HepG2 (cell line): ENCODE results near the gene ZNF121. TPM values are rescaled to one million over a fixed set of nuclear protein-coding genes. Genes with fewer than 3 reads are reported as not detected.

ENCODE experiments used
- IRX3 ChIP-seq: sonication (generic); formaldehyde crosslinking; IDR thresholded peaks from 2 replicates; pipeline ENCODE4 v1.8.1; 2023; ENCODE audit warnings: mild to moderate bottlenecking, low read depth, missing genetic modification reagents, borderline replicate concordance
- SALL2 ChIP-seq: sonication (generic); formaldehyde crosslinking; IDR thresholded peaks from 2 replicates; pipeline ENCODE4 v1.8.1; 2023; ENCODE audit warnings: mild to moderate bottlenecking, missing genetic modification reagents, inconsistent platforms
- ZNF20 ChIP-seq: sonication (generic); formaldehyde crosslinking; IDR thresholded peaks from 2 replicates; pipeline ENCODE4 v1.4.0; 2020; ENCODE audit warnings: mild to moderate bottlenecking, moderate library complexity, missing genetic modification reagents
- polyA plus RNA-seq, 8 experiments: library from polyadenylated mRNA; depleted of rRNA in 3 of 8; stranded (reverse) in 7 of 8; unstranded in 1 of 8; fragments of >200 nt; fragmentation: Illumina TruSeq in 4 of 8; extraction: Trizol in 4 of 8; gene quantifications; 2 replicates each; pipeline versions ENCODE4 v1.2.1 to v1.2.3, GENCODE V29; 2011 to 2016; ENCODE audit warnings: low read depth in 4 of 8, missing spikeins in 1 of 8, mixed read lengths in 1 of 8; ENCODE audit not compliant: insufficient read depth in 1 of 8
- total RNA-seq, 5 experiments: library from RNA; depleted of rRNA; stranded (reverse); fragments of >200 nt; fragmentation: Illumina TruSeq; extraction: Trizol; gene quantifications; 2 replicates each; pipeline ENCODE4 v1.2.3, GENCODE V29; 2016; ENCODE audit warnings: low read depth in 1 of 5
- TF ChIP-seq, protein P1 (sequence below): IDR thresholded peaks from 2 replicates; pipeline ENCODE4 v1.6.1; 2016; ENCODE audit warnings: low read depth, control low read depth
- TF ChIP-seq, protein P2 (sequence below): sonication (generic); formaldehyde crosslinking; IDR thresholded peaks from 2 replicates; pipeline ENCODE4 v1.5.0; 2020; ENCODE audit warnings: missing genetic modification reagents
- TF ChIP-seq, protein P3 (sequence below): sonication (generic); formaldehyde crosslinking; IDR thresholded peaks from 2 replicates; pipeline ENCODE4 v1.8.1; 2023; ENCODE audit warnings: mild to moderate bottlenecking, moderate library complexity, missing genetic modification reagents
- TF ChIP-seq, protein P4 (sequence below): IDR thresholded peaks from 2 replicates; pipeline ENCODE4 v1.6.1; 2016; ENCODE audit warnings: low read depth
- TF ChIP-seq, protein P5 (sequence below): sonication (generic); formaldehyde crosslinking; IDR thresholded peaks from 2 replicates; pipeline ENCODE4 v1.4.0; 2020; ENCODE audit warnings: mild to moderate bottlenecking, missing genetic modification reagents
- TF ChIP-seq, protein P6 (sequence below): sonication (generic); formaldehyde crosslinking; IDR thresholded peaks from 2 replicates; pipeline ENCODE4 v1.5.1; 2020; ENCODE audit warnings: missing genetic modification reagents, mild to moderate bottlenecking, borderline replicate concordance

The ZNF121 gene
- total and polyA plus RNA-seq, 2 of the 13 experiments (the other 11 are each of a cell fraction or from before 2014, with no cell fraction given): 7.8 to 56.3 TPM

DNA sequence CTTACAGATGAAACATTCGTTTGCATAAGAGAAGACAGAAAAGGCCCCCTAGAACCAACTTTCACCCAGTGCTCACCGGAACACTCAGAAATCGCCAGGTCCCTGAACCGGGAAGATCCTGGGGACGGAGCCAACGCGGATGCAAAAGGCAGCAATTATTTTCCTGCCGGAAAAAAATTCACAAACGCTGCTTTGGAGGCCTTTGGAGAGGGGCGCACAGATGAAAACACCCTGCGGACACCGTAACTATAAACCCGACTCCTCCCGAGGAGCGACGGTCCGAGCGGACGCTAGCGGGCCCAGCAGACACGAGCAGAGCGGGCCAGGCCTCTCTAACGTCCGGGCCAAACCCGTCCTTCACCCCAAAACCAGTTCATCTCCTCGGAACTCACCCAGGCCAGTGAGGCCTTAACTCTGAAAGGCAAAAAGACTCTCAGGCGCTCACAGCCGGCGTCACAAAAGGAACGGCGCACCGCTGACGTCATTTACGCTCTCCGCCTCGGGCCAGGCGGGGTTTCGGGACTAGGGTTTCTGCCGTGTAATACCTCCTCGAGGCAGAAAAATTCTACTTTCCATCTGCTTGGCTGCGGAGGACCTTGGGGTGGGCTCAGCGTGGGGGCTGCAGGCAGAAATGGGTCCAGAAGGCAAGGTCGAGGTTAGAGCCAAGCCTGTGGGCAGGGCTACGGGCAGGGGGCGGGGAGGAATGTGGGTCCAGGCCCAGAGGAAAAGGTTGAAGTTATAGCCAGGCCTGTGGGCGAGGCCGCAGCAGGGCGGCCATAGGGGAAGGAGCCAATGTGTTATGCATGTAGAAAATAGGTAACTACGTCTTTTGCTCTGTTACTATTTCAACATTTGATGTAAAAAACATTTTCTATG lies 45.9 kb downstream of the ZNF121 start, which contains the start of gene ZNF426 (continued):
- TF ChIP-seq, protein P1, sequence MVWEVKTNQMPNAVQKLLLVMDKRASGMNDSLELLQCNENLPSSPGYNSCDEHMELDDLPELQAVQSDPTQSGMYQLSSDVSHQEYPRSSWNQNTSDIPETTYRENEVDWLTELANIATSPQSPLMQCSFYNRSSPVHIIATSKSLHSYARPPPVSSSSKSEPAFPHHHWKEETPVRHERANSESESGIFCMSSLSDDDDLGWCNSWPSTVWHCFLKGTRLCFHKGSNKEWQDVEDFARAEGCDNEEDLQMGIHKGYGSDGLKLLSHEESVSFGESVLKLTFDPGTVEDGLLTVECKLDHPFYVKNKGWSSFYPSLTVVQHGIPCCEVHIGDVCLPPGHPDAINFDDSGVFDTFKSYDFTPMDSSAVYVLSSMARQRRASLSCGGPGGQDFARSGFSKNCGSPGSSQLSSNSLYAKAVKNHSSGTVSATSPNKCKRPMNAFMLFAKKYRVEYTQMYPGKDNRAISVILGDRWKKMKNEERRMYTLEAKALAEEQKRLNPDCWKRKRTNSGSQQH (CRISPR knock-in tag): no peak
- TF ChIP-seq IRX3 (CRISPR knock-in tag) (no peak), SALL2 (CRISPR knock-in tag) (no peak), ZNF20 (CRISPR knock-in tag) (no peak)
- TF ChIP-seq, protein P2, sequence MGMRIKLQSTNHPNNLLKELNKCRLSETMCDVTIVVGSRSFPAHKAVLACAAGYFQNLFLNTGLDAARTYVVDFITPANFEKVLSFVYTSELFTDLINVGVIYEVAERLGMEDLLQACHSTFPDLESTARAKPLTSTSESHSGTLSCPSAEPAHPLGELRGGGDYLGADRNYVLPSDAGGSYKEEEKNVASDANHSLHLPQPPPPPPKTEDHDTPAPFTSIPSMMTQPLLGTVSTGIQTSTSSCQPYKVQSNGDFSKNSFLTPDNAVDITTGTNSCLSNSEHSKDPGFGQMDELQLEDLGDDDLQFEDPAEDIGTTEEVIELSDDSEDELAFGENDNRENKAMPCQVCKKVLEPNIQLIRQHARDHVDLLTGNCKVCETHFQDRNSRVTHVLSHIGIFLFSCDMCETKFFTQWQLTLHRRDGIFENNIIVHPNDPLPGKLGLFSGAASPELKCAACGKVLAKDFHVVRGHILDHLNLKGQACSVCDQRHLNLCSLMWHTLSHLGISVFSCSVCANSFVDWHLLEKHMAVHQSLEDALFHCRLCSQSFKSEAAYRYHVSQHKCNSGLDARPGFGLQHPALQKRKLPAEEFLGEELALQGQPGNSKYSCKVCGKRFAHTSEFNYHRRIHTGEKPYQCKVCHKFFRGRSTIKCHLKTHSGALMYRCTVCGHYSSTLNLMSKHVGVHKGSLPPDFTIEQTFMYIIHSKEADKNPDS (CRISPR knock-in tag): peak; percentile 70; the same call in 1 of the 2 replicates
- TF ChIP-seq, protein P3, sequence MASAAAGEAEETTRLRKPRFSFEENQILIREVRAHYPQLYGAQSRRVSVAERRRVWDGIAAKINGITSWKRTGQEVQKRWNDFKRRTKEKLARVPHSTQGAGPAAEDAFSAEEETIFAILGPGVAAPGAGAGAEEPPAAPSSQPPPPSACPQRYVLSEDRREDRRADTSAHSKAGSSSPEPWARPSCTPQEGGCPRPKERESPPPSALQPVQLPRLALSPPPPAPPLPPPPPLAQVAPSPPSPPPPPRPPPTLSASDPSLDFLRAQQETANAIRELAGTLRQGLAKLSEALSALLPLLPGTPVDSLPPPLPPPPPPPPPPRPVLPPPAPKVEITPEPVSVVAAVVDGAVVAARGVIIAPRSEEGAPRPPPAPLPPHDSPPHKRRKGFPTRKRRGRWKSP (CRISPR knock-in tag): peak; percentile 68
- TF ChIP-seq, protein P4, sequence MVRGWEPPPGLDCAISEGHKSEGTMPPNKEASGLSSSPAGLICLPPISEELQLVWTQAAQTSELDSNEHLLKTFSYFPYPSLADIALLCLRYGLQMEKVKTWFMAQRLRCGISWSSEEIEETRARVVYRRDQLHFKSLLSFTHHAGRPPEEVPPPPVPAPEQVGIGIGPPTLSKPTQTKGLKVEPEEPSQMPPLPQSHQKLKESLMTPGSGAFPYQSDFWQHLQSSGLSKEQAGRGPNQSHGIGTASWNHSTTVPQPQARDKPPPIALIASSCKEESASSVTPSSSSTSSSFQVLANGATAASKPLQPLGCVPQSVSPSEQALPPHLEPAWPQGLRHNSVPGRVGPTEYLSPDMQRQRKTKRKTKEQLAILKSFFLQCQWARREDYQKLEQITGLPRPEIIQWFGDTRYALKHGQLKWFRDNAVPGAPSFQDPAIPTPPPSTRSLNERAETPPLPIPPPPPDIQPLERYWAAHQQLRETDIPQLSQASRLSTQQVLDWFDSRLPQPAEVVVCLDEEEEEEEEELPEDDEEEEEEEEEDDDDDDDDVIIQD: no peak
- TF ChIP-seq, protein P5, sequence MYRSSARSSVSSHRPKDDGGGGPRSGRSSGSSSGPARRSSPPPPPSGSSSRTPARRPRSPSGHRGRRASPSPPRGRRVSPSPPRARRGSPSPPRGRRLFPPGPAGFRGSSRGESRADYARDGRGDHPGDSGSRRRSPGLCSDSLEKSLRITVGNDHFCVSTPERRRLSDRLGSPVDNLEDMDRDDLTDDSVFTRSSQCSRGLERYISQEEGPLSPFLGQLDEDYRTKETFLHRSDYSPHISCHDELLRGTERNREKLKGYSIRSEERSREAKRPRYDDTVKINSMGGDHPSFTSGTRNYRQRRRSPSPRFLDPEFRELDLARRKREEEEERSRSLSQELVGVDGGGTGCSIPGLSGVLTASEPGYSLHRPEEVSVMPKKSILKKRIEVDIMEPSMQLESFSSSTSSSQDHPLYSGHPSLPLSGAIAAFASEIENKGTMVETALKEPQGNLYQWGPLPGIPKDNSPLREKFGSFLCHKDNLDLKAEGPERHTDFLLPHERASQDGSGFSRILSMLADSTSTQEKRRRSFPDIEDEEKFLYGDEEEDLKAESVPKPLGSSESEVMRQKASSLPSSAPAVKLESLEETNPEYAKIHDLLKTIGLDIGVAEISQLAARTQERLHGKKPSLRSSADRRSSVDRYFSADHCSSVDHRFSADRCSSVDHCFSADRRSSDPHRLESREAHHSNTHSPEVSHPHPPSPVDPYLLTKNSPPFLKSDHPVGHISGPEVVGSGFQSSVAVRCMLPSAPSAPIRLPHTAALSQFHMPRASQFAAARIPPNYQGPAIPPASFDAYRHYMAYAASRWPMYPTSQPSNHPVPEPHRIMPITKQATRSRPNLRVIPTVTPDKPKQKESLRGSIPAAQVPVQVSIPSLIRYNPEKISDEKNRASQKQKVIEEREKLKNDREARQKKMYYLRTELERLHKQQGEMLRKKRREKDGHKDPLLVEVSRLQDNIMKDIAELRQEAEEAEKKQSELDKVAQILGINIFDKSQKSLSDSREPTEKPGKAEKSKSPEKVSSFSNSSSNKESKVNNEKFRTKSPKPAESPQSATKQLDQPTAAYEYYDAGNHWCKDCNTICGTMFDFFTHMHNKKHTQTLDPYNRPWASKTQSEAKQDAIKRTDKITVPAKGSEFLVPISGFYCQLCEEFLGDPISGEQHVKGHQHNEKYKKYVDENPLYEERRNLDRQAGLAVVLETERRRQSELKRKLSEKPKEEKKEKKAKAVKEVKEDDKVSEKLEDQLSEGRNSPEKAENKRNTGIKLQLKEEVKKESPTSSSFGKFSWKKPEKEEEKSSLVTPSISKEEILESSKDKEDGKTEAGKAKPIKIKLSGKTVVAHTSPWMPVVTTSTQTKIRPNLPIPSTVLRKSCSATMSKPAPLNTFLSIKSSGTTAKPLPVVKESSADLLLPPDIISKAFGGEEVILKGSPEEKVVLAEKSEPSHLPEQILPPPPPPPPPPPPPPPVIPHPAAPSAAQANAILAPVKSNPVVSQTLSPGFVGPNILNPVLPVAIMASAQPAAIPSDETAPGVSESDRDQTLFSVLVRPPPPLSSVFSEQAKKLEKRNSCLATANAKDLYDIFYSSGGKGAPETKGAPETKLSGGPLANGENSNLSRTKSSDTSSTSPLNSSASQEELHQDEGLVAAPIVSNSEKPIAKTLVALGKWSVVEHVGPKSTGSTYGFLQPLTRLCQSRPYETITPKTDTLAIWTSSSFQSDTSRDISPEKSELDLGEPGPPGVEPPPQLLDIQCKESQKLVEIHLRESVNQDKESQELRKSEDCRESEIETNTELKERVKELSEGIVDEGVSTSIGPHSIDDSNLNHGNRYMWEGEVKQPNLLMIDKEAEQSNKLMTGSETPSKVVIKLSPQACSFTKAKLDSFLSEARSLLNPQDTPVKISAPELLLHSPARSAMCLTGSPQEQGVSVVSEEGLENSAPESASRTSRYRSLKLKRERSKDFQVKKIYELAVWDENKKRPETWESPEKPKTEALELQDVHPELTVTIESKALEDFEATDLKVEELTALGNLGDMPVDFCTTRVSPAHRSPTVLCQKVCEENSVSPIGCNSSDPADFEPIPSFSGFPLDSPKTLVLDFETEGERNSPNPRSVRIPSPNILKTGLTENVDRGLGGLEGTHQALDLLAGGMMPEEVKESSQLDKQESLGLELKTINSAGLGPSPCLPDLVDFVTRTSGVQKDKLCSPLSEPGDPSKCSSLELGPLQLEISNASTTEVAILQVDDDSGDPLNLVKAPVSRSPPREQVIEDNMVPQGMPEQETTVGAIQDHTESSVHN: no peak
- TF ChIP-seq, protein P6, sequence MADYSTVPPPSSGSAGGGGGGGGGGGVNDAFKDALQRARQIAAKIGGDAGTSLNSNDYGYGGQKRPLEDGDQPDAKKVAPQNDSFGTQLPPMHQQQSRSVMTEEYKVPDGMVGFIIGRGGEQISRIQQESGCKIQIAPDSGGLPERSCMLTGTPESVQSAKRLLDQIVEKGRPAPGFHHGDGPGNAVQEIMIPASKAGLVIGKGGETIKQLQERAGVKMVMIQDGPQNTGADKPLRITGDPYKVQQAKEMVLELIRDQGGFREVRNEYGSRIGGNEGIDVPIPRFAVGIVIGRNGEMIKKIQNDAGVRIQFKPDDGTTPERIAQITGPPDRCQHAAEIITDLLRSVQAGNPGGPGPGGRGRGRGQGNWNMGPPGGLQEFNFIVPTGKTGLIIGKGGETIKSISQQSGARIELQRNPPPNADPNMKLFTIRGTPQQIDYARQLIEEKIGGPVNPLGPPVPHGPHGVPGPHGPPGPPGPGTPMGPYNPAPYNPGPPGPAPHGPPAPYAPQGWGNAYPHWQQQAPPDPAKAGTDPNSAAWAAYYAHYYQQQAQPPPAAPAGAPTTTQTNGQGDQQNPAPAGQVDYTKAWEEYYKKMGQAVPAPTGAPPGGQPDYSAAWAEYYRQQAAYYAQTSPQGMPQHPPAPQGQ (CRISPR knock-in tag): no peak; the same call in 1 of the 2 replicates
